HepG2 (cell line): ENCODE results near the gene EXOC5. TPM values are rescaled to one million over a fixed set of nuclear protein-coding genes. Genes with fewer than 3 reads are reported as not detected.

Experiments used
- ATAC-seq: fragments of 200-7000 bp; cut with Tn5 transposase; 3 replicates; pipeline ENCODE4 v1.9.1; 2020; ENCODE audit warnings: mild to moderate bottlenecking, moderate library complexity
- BruUV-seq: library from RNA; stranded (reverse); fragments of 400-500 nt; replicated peaks from 2 replicates; lab custom pipeline; 2021; lab: Mats Ljungman, UMichigan
- CTCF ChIA-PET: fragments of 300-600 bp; formaldehyde crosslinking; extraction: SDS; loops from one replicate; lab custom pipeline; 2021; ENCODE audit warnings: low total read pairs, inconsistent platforms, low intra/inter-chr PET ratio; lab: Yijun Ruan, JAX
- POLR2A ChIA-PET: fragments of 350-600 bp; sonication (Branson Sonifier 250); formaldehyde crosslinking; loops from one replicate; lab custom pipeline; 2020; ENCODE audit warnings: antibody characterized with exemption, inconsistent platforms; lab: Yijun Ruan, JAX
- DNase-seq: peaks from one replicate; pipeline ENCODE4 v3.0.0-alpha.2; 2015; ENCODE audit warnings: low spot score
- FAIRE-seq: peaks from 3 replicates; lab custom pipeline; 2011; peaks lifted over from hg19 to GRCh38; lab: Jason Lieb, UNC
- H2AFZ ChIP-seq: one replicate; pipeline ENCODE4 v1.6.1; 2011; ENCODE audit warnings: low read length, inconsistent platforms
- H3K27ac ChIP-seq: fragments of 300-600 bp; 3 replicates; pipeline ENCODE4 v1.8.0; 2011; ENCODE audit warnings: mixed run types, mild to moderate bottlenecking, mixed read lengths, low read length, inconsistent platforms; ENCODE audit not compliant: insufficient read depth; ENCODE audit errors: extremely low read length
- H3K27me3 ChIP-seq, 2 experiments: fragments of 200-600 bp in 1 of 2; 2 replicates in 1 of 2; 3 replicates in 1 of 2; pipeline versions ENCODE4 v1.6.0 to v1.8.0; 2011; ENCODE audit warnings: low read length in 2 of 2, mild to moderate bottlenecking in 2 of 2, moderate library complexity in 2 of 2, inconsistent platforms in 1 of 2; ENCODE audit not compliant: insufficient read depth in 2 of 2, control insufficient read depth in 1 of 2
- H3K36me3 ChIP-seq, 2 experiments: fragments of 200-600 bp in 1 of 2; replicated peaks in 1 of 2; 2 replicates in 1 of 2; 3 replicates in 1 of 2; pipeline versions ENCODE4 v1.5.1 to v1.8.0; 2011; ENCODE audit warnings: low read length in 2 of 2, inconsistent platforms in 1 of 2; ENCODE audit not compliant: insufficient read depth in 2 of 2, control insufficient read depth in 1 of 2
- H3K4me1 ChIP-seq: 2 replicates; pipeline ENCODE4 v1.5.1; 2012; ENCODE audit warnings: low read length, inconsistent platforms; ENCODE audit not compliant: insufficient read depth
- H3K4me2 ChIP-seq: 2 replicates; pipeline ENCODE4 v1.6.0; 2011; ENCODE audit warnings: low read depth, low read length, inconsistent platforms
- H3K4me3 ChIP-seq, 3 experiments: fragments of 200-600 bp in 1 of 3; sonication (generic), shearing (Covaris generic) in 1 of 3; replicated peaks in 1 of 3; 2 replicates each; pipeline ENCODE4 v1.5.1; 2011 to 2016; ENCODE audit warnings: low read length in 3 of 3, inconsistent platforms in 2 of 3, low read depth in 2 of 3, mild to moderate bottlenecking in 2 of 3, control low read depth in 1 of 3, mixed read lengths in 1 of 3; ENCODE audit not compliant: insufficient read depth in 1 of 3
- H3K79me2 ChIP-seq: one replicate; pipeline ENCODE4 v1.6.1; 2011; ENCODE audit warnings: low read length, inconsistent platforms; ENCODE audit not compliant: insufficient read depth
- H3K9ac ChIP-seq: 2 replicates; pipeline ENCODE4 v1.6.0; 2011; ENCODE audit warnings: mild to moderate bottlenecking, low read depth, low read length, inconsistent platforms; ENCODE audit not compliant: insufficient read depth
- H3K9me3 ChIP-seq: 2 replicates; pipeline ENCODE4 v1.5.1; 2012; ENCODE audit warnings: mild to moderate bottlenecking, low read length
- H4K20me1 ChIP-seq: 2 replicates; pipeline ENCODE4 v1.6.0; 2011; ENCODE audit warnings: inconsistent platforms, mild to moderate bottlenecking, low read length, moderate library complexity; ENCODE audit not compliant: insufficient read depth
- ARID5B ChIP-seq: IDR thresholded peaks from 2 replicates; pipeline ENCODE4 v1.4.0; 2020; ENCODE audit warnings: mild to moderate bottlenecking, missing genetic modification reagents
- PPARG ChIP-seq: conservative IDR thresholded peaks from 2 replicates; pipeline ENCODE4 v1.6.1; 2016; ENCODE audit warnings: missing biosample characterization, missing genetic modification reagents
- STAG1 ChIP-seq: sonication (generic); formaldehyde crosslinking; IDR thresholded peaks from 2 replicates; pipeline ENCODE4 v1.4.0; 2020; ENCODE audit warnings: missing genetic modification reagents
- ZMYM2 ChIP-seq: sonication (generic); formaldehyde crosslinking; IDR thresholded peaks from 2 replicates; pipeline ENCODE4 v1.8.0; 2022; ENCODE audit warnings: mild to moderate bottlenecking, missing genetic modification reagents
- ZNF784 ChIP-seq: sonication (generic); formaldehyde crosslinking; IDR thresholded peaks from 2 replicates; pipeline ENCODE4 v1.5.1; 2020; ENCODE audit warnings: missing genetic modification reagents, mild to moderate bottlenecking, borderline replicate concordance
- WGBS: methylation state at CpG from one replicate; pipeline ENCODE4 v1.1.6; 2017; ENCODE audit warnings: low lambda C conversion rate; 5-methylcytosine and 5-hydroxymethylcytosine counted together
- in situ Hi-C: cut with HindIII; loops from 2 replicates; pipeline ENCODE4 v1.10.0; 2017; ENCODE audit warnings: low pct_unique_long_range_greater_than_20kb; ENCODE audit not compliant: extremely low pct_ligation_motif_present
- intact Hi-C: fragments of 100-400 bp; cut with micrococcal nuclease; formaldehyde crosslinking; loops from one replicate; pipeline ENCODE4 v1.10.0; 2022; ENCODE audit not compliant: unreplicated experiment
- polyA plus RNA-seq, 8 experiments: library from polyadenylated mRNA; depleted of rRNA in 3 of 8; stranded (reverse) in 7 of 8; unstranded in 1 of 8; fragments of >200 nt; fragmentation: Illumina TruSeq in 4 of 8; extraction: Trizol in 4 of 8; gene quantifications; 2 replicates each; pipeline versions ENCODE4 v1.2.1 to v1.2.3, GENCODE V29; 2011 to 2016; ENCODE audit warnings: low read depth in 4 of 8, missing spikeins in 1 of 8, mixed read lengths in 1 of 8; ENCODE audit not compliant: insufficient read depth in 1 of 8
- total RNA-seq, 5 experiments: library from RNA; depleted of rRNA; stranded (reverse); fragments of >200 nt; fragmentation: Illumina TruSeq; extraction: Trizol; gene quantifications; 2 replicates each; pipeline ENCODE4 v1.2.3, GENCODE V29; 2016; ENCODE audit warnings: low read depth in 1 of 5

The EXOC5 gene
- total and polyA plus RNA-seq, 2 of the 13 experiments (the other 11 are each of a cell fraction or from before 2014, with no cell fraction given) = 15.1 to 43.8 TPM

- TF ChIP-seq ARID5B (CRISPR knock-in tag) (no peak), ZNF784 (CRISPR knock-in tag) (no peak)
- TF ChIP-seq, all 625 proteins: peak for 0
These were observed 26.5 kb upstream of the EXOC5 start (continued) for GRCh38 chr14:57295239-57295638.

GRCh38 chr14:57293866-57294837 is 25.4 kb upstream of the EXOC5 start:
- H3K9ac ChIP-seq = no peak overlapping the region
- POLR2A ChIA-PET = no interaction called here
- peaks cover under 1 to 2% of the 10 kb centered on the region in 2 experiments; a peak in 1 of 5 replicates for H3K36me3 ChIP-seq
- H3K27me3 ChIP-seq = no peaks in the 10 kb centered on the region
- H3K9me3 ChIP-seq = no peaks in the 10 kb centered on the region
- intact Hi-C loops (loop anchor here (1.0 to 10.0 kb wide), 3 partner anchors 89 to 629 kb away; no protein-coding TSS in a partner anchor), in situ Hi-C loops (no loop called here)
- no TSS peak for BruUV-seq
- H2AFZ ChIP-seq = no peak overlapping the region
- no peak overlapping the region for H3K27ac ChIP-seq
- no peak overlapping the region for H3K4me2 ChIP-seq
- H3K79me2 ChIP-seq = no peaks in the 10 kb centered on the region
- no peaks in the 10 kb centered on the region for H4K20me1 ChIP-seq
- FAIRE-seq (no peak), DNase-seq (no peak), ATAC-seq (no peak)
- 100% methylated on average over 1 of the region's 1 CpG for WGBS
- peaks cover 27% of the 10 kb centered on the region for H3K4me1 ChIP-seq
- CTCF ChIA-PET = interaction anchor here (1.2 kb wide), 1 partner anchor 228 kb away, joined by 3 read pairs; no protein-coding TSS in a partner anchor
- no peak for TF ChIP-seq ZMYM2 (CRISPR knock-in tag)
- TF ChIP-seq PPARG = no peak
- TF ChIP-seq STAG1 (CRISPR knock-in tag) = peak; percentile 33
- H3K4me3 ChIP-seq = no peak overlapping the region
